HepG2 (cell line): ENCODE data around the gene GJA5. TPM values are rescaled to one million over a fixed set of nuclear protein-coding genes. Genes with fewer than 3 reads are reported as not detected.

Experiments used
- ARID4A ChIP-seq: sonication (generic); formaldehyde crosslinking; IDR thresholded peaks from 2 replicates; pipeline ENCODE4 v1.5.0; 2020; ENCODE audit warnings: mild to moderate bottlenecking, missing genetic modification reagents, borderline replicate concordance
- E2F1 ChIP-seq: sonication (generic); formaldehyde crosslinking; IDR thresholded peaks from 2 replicates; pipeline ENCODE4 v1.5.0; 2020; ENCODE audit warnings: missing genetic modification reagents
- ELF1 ChIP-seq: sonication (generic); formaldehyde crosslinking; IDR thresholded peaks from 2 replicates; pipeline ENCODE4 v1.4.0; 2020; ENCODE audit warnings: missing genetic modification reagents
- ESRRA ChIP-seq: sonication (generic); formaldehyde crosslinking; IDR thresholded peaks from 2 replicates; pipeline ENCODE4 v1.5.1; 2020; ENCODE audit warnings: mild to moderate bottlenecking, low read depth, missing genetic modification reagents
- PHF5A ChIP-seq: IDR thresholded peaks from one replicate; pipeline ENCODE4 v1.6.1; 2018; ENCODE audit warnings: low read depth, missing genetic modification reagents; ENCODE audit not compliant: unreplicated experiment
- SNRNP70 ChIP-seq: fragments of 200-400 bp; formaldehyde crosslinking; IDR thresholded peaks from 2 replicates; pipeline ENCODE4 v1.6.1; 2017; ENCODE audit warnings: mild to moderate bottlenecking, low read depth, low read length, moderate library complexity
- SOX13 ChIP-seq, 3 experiments: fragments of 450-650 bp in 1 of 3; sonication (generic) in 1 of 3; formaldehyde crosslinking in 1 of 3; IDR thresholded peaks in 2 of 3; conservative IDR thresholded peaks in 1 of 3; 2 replicates each; pipeline versions ENCODE4 v1.5.0 to v1.6.1; 2016 to 2020; ENCODE audit warnings: antibody characterized with exemption in 1 of 3, mild to moderate bottlenecking in 1 of 3, missing compliant biosample characterization in 1 of 3, missing genetic modification reagents in 1 of 3, moderate library complexity in 1 of 3
- ZFP36L2 ChIP-seq: sonication (generic); formaldehyde crosslinking; IDR thresholded peaks from 2 replicates; pipeline ENCODE4 v1.4.0; 2020; ENCODE audit warnings: missing genetic modification reagents
- ZNF235 ChIP-seq: sonication (generic); formaldehyde crosslinking; IDR thresholded peaks from 2 replicates; pipeline ENCODE4 v1.8.1; 2023; ENCODE audit warnings: mild to moderate bottlenecking, missing genetic modification reagents, borderline replicate concordance
- ZSCAN20 ChIP-seq: sonication (generic); formaldehyde crosslinking; IDR thresholded peaks from 2 replicates; pipeline ENCODE4 v1.4.0; 2020; ENCODE audit warnings: missing genetic modification reagents, mild to moderate bottlenecking, borderline replicate concordance
- ZSCAN30 ChIP-seq: sonication (generic); formaldehyde crosslinking; IDR thresholded peaks from 2 replicates; pipeline ENCODE4 v1.5.0; 2020; ENCODE audit warnings: mild to moderate bottlenecking, missing genetic modification reagents
- polyA plus RNA-seq, 8 experiments: library from polyadenylated mRNA; depleted of rRNA in 3 of 8; stranded (reverse) in 7 of 8; unstranded in 1 of 8; fragments of >200 nt; fragmentation: Illumina TruSeq in 4 of 8; extraction: Trizol in 4 of 8; gene quantifications; 2 replicates each; pipeline versions ENCODE4 v1.2.1 to v1.2.3, GENCODE V29; 2011 to 2016; ENCODE audit warnings: low read depth in 4 of 8, missing spikeins in 1 of 8, mixed read lengths in 1 of 8; ENCODE audit not compliant: insufficient read depth in 1 of 8
- total RNA-seq, 5 experiments: library from RNA; depleted of rRNA; stranded (reverse); fragments of >200 nt; fragmentation: Illumina TruSeq; extraction: Trizol; gene quantifications; 2 replicates each; pipeline ENCODE4 v1.2.3, GENCODE V29; 2016; ENCODE audit warnings: low read depth in 1 of 5
- TF ChIP-seq, protein P1 (sequence below): sonication (generic); formaldehyde crosslinking; IDR thresholded peaks from 2 replicates; pipeline ENCODE4 v1.8.0; 2022; ENCODE audit warnings: mild to moderate bottlenecking, missing genetic modification reagents, moderate library complexity
- TF ChIP-seq, protein P2 (sequence below), 2 experiments: sonication (generic) in 1 of 2; formaldehyde crosslinking in 1 of 2; IDR thresholded peaks; 2 replicates each; pipeline versions ENCODE4 v1.4.0 to v1.6.1; 2016 to 2020; ENCODE audit warnings: borderline replicate concordance in 1 of 2, low read depth in 1 of 2, mild to moderate bottlenecking in 1 of 2, missing genetic modification reagents in 1 of 2

Gene GJA5
- total and polyA plus RNA-seq, 2 of the 13 experiments (the other 11 are each of a cell fraction or from before 2014, with no cell fraction given) = not detected

GRCh38 chr1:147808025-147808424 is 47.6 kb upstream of the GJA5 start (continued):
- TF ChIP-seq ZSCAN20 (CRISPR knock-in tag) (no peak), ARID4A (CRISPR knock-in tag) (peak; percentile 52; the same call in 1 of the 2 replicates), ZNF235 (CRISPR knock-in tag) (no peak), SNRNP70 (no peak), ELF1 (CRISPR knock-in tag) (no peak), ZFP36L2 (CRISPR knock-in tag) (no peak), ZSCAN30 (CRISPR knock-in tag) (no peak), SOX13 (IDR thresholded peaks at IDR 0.05) (peak; percentile 70), SOX13 (CRISPR knock-in tag; conservative IDR thresholded peaks at IDR 0.05 in 1 of 2, IDR thresholded peaks at IDR 0.05 in 1 of 2) (peak in 1 of 2 experiments; percentile 82; a peak in 2 of 4 replicates), PHF5A (CRISPR knock-in tag) (no peak), ESRRA (CRISPR knock-in tag) (no peak), E2F1 (CRISPR knock-in tag) (no peak)
- TF ChIP-seq, protein P1, sequence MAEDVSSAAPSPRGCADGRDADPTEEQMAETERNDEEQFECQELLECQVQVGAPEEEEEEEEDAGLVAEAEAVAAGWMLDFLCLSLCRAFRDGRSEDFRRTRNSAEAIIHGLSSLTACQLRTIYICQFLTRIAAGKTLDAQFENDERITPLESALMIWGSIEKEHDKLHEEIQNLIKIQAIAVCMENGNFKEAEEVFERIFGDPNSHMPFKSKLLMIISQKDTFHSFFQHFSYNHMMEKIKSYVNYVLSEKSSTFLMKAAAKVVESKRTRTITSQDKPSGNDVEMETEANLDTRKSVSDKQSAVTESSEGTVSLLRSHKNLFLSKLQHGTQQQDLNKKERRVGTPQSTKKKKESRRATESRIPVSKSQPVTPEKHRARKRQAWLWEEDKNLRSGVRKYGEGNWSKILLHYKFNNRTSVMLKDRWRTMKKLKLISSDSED = no peak
- TF ChIP-seq, protein P2, sequence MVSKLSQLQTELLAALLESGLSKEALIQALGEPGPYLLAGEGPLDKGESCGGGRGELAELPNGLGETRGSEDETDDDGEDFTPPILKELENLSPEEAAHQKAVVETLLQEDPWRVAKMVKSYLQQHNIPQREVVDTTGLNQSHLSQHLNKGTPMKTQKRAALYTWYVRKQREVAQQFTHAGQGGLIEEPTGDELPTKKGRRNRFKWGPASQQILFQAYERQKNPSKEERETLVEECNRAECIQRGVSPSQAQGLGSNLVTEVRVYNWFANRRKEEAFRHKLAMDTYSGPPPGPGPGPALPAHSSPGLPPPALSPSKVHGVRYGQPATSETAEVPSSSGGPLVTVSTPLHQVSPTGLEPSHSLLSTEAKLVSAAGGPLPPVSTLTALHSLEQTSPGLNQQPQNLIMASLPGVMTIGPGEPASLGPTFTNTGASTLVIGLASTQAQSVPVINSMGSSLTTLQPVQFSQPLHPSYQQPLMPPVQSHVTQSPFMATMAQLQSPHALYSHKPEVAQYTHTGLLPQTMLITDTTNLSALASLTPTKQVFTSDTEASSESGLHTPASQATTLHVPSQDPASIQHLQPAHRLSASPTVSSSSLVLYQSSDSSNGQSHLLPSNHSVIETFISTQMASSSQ (IDR thresholded peaks at IDR 0.05; ENCODE audit: low read depth) = 0 out of 2 replicates have a peak, but pooled peaks have one; percentile 25
- TF ChIP-seq, protein P2 (CRISPR knock-in tag; IDR thresholded peaks at IDR 0.05; ENCODE audit: borderline replicate concordance) = peak; percentile 38; the same call in 1 of the 2 replicates
